ENCODE results near the gene STPG4. TPM values are rescaled to one million over a fixed set of nuclear protein-coding genes. Genes with fewer than 3 reads are reported as not detected.

STPG4 gene
- total RNA-seq, 1 donor from 2014 or later: 0.64 TPM

DNA sequence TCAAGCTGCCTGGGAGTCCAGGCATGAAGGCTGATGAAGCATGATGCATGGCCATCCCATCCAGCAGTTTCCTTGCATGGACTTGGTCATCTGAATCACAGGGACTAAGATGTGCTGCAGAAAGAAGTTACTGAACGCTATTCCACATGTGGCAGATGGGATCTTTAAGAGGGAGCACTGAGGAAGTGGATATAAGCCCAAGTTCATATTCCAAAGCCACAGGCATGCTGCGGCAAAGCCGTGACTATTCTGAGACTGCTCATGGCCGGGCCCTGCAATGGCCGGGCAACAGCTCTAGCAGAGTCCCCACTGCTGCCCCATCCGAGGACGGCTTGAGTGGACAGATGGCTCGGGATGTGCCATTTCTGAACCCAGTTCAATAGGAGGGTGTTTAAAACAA, 61.5 kb downstream of the STPG4 start:
- Mint-ChIP-seq H3K4me1 (ENCODE audit: low read depth, unreplicated experiment) (peaks cover 17% of the 10 kb centered on the region), H3K27me3 (ENCODE audit: low read depth, unreplicated experiment) (peaks cover 6% of the 10 kb centered on the region), H3K9me3 (ENCODE audit: unreplicated experiment) (no peaks in the 10 kb centered on the region), H3K36me3 (ENCODE audit: low read depth, unreplicated experiment) (peaks cover 3% of the 10 kb centered on the region), H3K4me3 (ENCODE audit: unreplicated experiment) (no peak overlapping the region), H3K27ac (ENCODE audit: unreplicated experiment) (no peak overlapping the region)
- TF ChIP-seq EZH2 (IDR thresholded peaks at IDR 0.05; ENCODE audit: insufficient read depth, low read length): no peak
- TF ChIP-seq, protein P1, sequence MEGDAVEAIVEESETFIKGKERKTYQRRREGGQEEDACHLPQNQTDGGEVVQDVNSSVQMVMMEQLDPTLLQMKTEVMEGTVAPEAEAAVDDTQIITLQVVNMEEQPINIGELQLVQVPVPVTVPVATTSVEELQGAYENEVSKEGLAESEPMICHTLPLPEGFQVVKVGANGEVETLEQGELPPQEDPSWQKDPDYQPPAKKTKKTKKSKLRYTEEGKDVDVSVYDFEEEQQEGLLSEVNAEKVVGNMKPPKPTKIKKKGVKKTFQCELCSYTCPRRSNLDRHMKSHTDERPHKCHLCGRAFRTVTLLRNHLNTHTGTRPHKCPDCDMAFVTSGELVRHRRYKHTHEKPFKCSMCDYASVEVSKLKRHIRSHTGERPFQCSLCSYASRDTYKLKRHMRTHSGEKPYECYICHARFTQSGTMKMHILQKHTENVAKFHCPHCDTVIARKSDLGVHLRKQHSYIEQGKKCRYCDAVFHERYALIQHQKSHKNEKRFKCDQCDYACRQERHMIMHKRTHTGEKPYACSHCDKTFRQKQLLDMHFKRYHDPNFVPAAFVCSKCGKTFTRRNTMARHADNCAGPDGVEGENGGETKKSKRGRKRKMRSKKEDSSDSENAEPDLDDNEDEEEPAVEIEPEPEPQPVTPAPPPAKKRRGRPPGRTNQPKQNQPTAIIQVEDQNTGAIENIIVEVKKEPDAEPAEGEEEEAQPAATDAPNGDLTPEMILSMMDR (IDR thresholded peaks at IDR 0.05; ENCODE audit: insufficient read depth, low read depth, low read length): no peak
- H3K27me3 ChIP-seq (ENCODE audit: insufficient read depth, low read length): no peaks in the 10 kb centered on the region
- no peak overlapping the region for H3K9ac ChIP-seq (ENCODE audit: low read length)
- peaks cover 12% of the 10 kb centered on the region for H3K4me1 ChIP-seq (ENCODE audit: insufficient read depth, low read length)
- no peak overlapping the region for H2AFZ ChIP-seq (ENCODE audit: low read depth, low read length)
- DNase-seq (ENCODE audit: low read depth) (no peak), FAIRE-seq (no peak)
- no peak overlapping the region for H3K4me3 ChIP-seq (ENCODE audit: insufficient read depth, low read depth, low read length)
- H3K27ac ChIP-seq (ENCODE audit: low read depth, low read length): no peak overlapping the region
- H3K9me3 ChIP-seq (ENCODE audit: insufficient read depth, low read depth, low read length): no peaks in the 10 kb centered on the region
- no peaks in the 10 kb centered on the region for H3K79me2 ChIP-seq (ENCODE audit: insufficient read depth, low read length)
- no peak overlapping the region for H3K4me2 ChIP-seq (ENCODE audit: low read length)
- no peaks in the 10 kb centered on the region for H3K36me3 ChIP-seq (ENCODE audit: insufficient read depth, low read length)
- H4K20me1 ChIP-seq (ENCODE audit: insufficient read depth, low read length): no peaks in the 10 kb centered on the region

DNA sequence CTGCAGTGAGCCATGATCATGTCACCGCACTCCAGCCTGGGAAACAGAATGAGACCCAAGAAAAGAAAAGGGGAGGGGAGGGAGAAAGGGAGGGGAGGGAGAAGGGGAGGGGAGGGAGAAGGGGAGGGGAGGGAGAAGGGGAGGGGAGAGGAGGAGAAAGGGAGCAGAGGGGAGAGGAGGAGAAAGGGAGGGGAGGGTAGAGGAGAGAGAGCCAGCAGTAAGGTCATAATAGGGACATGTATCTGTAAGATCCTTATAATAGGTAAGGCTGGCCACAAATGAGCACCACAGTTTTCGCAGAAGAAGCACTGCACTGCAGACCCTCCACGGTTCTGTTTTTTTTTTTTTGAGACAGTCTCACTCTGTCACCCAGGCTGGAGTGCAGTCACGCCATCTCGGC, 62.6 kb downstream of the STPG4 start:
- Histone ChIP-seq H3K79me2 (ENCODE audit: insufficient read depth, low read length) (no peaks in the 10 kb centered on the region), H3K36me3 (ENCODE audit: insufficient read depth, low read length) (no peaks in the 10 kb centered on the region), H3K4me3 (ENCODE audit: insufficient read depth, low read depth, low read length) (no peak overlapping the region), H4K20me1 (ENCODE audit: insufficient read depth, low read length) (no peaks in the 10 kb centered on the region), H3K27ac (ENCODE audit: low read depth, low read length) (no peak overlapping the region), H3K9ac (ENCODE audit: low read length) (no peak overlapping the region), H2AFZ (ENCODE audit: low read depth, low read length) (no peak overlapping the region), H3K4me1 (ENCODE audit: insufficient read depth, low read length) (peaks cover 18% of the 10 kb centered on the region), H3K27me3 (ENCODE audit: insufficient read depth, low read length) (no peaks in the 10 kb centered on the region), H3K9me3 (ENCODE audit: insufficient read depth, low read depth, low read length) (no peaks in the 10 kb centered on the region), H3K4me2 (ENCODE audit: low read length) (no peak overlapping the region)
- H3K4me1 Mint-ChIP-seq (ENCODE audit: low read depth, unreplicated experiment): peaks cover 19% of the 10 kb centered on the region
- peaks cover 3% of the 10 kb centered on the region for H3K36me3 Mint-ChIP-seq (ENCODE audit: low read depth, unreplicated experiment)
- DNase-seq (ENCODE audit: low read depth) (no peak), FAIRE-seq (no peak)
- H3K27me3 Mint-ChIP-seq (ENCODE audit: low read depth, unreplicated experiment): peaks cover 2% of the 10 kb centered on the region
- TF ChIP-seq EZH2 (IDR thresholded peaks at IDR 0.05; ENCODE audit: insufficient read depth, low read length): no peak
- TF ChIP-seq, protein P1 (IDR thresholded peaks at IDR 0.05; ENCODE audit: insufficient read depth, low read depth, low read length): no peak
- no peaks in the 10 kb centered on the region for H3K9me3 Mint-ChIP-seq (ENCODE audit: unreplicated experiment)
- no peak overlapping the region for H3K27ac Mint-ChIP-seq (ENCODE audit: unreplicated experiment)
- H3K4me3 Mint-ChIP-seq (ENCODE audit: unreplicated experiment): no peak overlapping the region

DNA sequence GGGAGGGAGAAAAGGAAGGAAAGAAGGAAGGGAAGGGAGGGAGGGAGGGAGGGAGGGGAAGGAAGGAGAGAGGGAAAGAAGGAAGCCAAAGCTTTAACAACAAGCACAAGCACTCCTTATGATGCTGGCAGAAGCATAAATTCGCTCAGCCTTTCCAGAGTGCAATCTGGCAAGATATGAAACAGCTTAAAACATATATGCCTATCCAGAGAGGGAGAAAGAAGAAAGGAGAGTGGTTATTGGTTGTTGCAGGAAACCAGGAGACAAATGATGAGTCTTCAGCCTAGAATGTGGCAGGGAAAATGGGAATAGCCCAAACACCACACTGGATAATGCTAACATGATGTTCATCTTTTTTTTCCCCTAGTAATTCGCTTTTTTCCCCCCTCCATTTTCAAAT, 64.0 kb downstream of the STPG4 start:
- Mint-ChIP-seq H3K27me3 (ENCODE audit: low read depth, unreplicated experiment) (no peaks in the 10 kb centered on the region), H3K27ac (ENCODE audit: unreplicated experiment) (no peak overlapping the region), H3K36me3 (ENCODE audit: low read depth, unreplicated experiment) (peaks cover 3% of the 10 kb centered on the region), H3K9me3 (ENCODE audit: unreplicated experiment) (no peaks in the 10 kb centered on the region), H3K4me1 (ENCODE audit: low read depth, unreplicated experiment) (peaks cover 24% of the 10 kb centered on the region), H3K4me3 (ENCODE audit: unreplicated experiment) (no peak overlapping the region)
- no peak overlapping the region for H3K4me3 ChIP-seq (ENCODE audit: insufficient read depth, low read depth, low read length)
- H3K79me2 ChIP-seq (ENCODE audit: insufficient read depth, low read length): no peaks in the 10 kb centered on the region
- H4K20me1 ChIP-seq (ENCODE audit: insufficient read depth, low read length): no peaks in the 10 kb centered on the region
- no peaks in the 10 kb centered on the region for H3K36me3 ChIP-seq (ENCODE audit: insufficient read depth, low read length)
- peaks cover 25% of the 10 kb centered on the region for H3K4me1 ChIP-seq (ENCODE audit: insufficient read depth, low read length)
- TF ChIP-seq, protein P1 (IDR thresholded peaks at IDR 0.05; ENCODE audit: insufficient read depth, low read depth, low read length): no peak
- no peak for TF ChIP-seq EZH2 (IDR thresholded peaks at IDR 0.05; ENCODE audit: insufficient read depth, low read length)
- FAIRE-seq (no peak), DNase-seq (ENCODE audit: low read depth) (peak; percentile 33)
- H3K27ac ChIP-seq (ENCODE audit: low read depth, low read length): no peak overlapping the region
- no peaks in the 10 kb centered on the region for H3K27me3 ChIP-seq (ENCODE audit: insufficient read depth, low read length)
- H3K4me2 ChIP-seq (ENCODE audit: low read length): no peak overlapping the region
- H2AFZ ChIP-seq (ENCODE audit: low read depth, low read length): no peak overlapping the region
- no peaks in the 10 kb centered on the region for H3K9me3 ChIP-seq (ENCODE audit: insufficient read depth, low read depth, low read length)
- no peak overlapping the region for H3K9ac ChIP-seq (ENCODE audit: low read length)

Measured in astrocyte (in vitro differentiated cells and primary cell).